Measurements from ENCODE around the gene ACSS1.
A peak's percentile ranks its signal among the peaks of the same experiment; 100 is the strongest.

ACSS1 gene

DNA sequence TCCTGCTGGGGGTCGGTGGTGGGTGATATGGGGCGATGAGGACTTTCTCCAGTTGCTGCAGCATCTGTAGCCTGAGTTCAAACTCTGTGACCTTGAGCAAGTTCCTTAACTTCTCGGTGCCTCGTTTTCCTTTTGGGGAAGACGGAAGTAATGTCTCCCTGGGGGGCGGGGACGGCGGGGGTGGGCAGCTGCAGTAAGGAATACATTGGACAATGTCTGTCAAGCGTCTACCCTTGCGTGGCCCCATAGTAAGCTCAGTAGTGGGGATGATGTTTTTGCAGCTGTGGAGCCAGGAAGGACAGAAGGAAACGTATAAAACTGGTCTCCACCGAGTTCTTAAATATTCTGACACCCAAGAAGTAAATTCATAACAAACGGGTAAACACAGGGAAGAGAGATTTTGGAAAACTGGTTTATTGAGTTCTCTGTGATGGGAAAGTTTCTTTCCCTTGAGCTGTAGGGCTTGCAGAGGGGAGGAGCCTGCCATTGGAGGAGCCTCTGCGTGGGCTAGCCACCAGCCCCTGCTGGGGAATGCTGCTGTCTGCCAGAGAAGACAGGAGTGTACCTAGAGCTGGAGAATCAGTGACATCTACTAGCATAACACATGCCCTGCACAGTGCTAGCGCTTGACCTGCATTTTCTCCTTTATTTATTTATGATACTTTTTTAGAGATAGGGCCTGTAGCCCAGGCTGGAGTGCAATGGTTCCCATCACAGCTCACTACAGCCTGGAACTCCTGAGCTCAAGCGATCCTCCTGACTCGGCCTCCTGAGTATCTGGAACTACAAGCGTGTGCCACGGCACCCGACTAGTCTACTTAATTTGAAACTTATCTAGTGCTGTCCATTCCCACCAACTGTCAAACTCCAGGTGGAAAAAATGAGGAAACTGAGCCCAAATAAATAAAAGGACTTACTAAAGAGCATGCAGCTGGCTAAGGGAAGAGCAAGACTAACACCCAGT lies 1.2 kb upstream of the ACSS1 start:
- no peak for DNase-seq (ENCODE audit: low spot score)

DNA sequence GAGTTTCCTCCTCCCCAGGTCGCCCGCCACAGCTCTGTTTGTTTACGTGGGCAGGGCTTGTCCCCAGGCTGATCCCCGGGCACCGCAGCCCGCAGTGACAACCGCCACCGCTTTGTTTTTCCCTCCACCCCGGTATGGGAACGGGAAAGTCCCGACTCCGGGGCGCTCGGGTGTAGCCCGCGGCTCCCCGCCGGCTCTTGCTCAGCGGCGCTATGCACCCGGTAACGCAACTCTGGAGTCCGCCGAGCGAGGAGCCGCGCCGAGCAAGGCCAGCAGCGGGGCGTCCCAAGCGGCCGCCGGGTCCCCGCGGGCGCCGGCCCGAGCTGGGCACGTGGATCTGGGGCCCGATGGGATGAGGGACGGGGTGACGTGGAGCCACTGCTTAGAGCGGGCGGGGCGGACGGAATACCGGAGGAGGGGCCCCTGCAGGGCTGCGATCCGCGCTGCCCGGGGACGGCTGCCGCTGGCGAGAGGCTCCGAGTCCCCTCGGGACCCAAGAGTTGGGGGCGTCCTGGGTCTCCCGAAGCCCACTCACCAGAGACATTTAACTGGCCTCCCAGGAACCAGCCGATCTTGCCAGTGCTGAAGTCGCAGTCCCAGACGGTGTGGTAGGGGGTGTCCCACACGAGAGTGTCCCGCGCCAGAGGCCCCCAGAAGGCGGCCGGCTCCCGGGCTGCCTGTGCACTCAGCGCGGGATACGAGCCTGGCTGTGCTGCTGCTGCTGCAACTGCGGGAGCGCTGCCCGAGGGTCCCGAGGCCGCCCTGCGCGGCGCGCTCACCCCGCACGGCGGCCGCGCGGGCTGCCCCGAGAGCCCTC lies 497 bp downstream of the ACSS1 start:
- peak; percentile 85 for DNase-seq (ENCODE audit: low spot score)

DNA sequence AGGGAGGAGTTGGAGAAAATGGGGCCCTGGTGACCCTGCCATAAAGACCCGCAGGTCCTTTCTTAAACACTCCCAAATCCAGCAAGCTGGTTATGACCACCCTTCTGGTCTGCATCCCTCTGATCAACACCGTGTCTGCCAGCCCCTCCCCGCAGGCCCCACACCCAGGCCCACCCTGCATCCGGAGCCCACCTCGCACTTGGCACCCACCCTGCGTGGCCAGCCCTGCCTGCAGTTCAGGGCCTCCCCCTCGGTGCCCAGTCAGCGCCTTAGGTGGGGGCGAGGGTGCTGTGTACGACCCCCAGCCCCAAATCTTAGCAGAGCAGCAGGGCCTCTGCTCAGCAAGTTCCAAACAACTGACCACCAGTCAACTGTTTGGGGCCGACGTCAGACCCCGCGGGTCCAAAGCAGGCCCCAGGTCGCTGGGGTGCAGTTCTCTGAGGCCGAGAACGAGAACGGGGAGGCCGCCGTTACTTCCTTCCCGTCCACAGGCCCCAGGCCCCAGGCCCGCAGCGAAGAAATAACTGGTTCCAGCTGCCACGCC lies 1.2 kb downstream of the ACSS1 start:
- no peak for DNase-seq (ENCODE audit: low spot score)

DNA sequence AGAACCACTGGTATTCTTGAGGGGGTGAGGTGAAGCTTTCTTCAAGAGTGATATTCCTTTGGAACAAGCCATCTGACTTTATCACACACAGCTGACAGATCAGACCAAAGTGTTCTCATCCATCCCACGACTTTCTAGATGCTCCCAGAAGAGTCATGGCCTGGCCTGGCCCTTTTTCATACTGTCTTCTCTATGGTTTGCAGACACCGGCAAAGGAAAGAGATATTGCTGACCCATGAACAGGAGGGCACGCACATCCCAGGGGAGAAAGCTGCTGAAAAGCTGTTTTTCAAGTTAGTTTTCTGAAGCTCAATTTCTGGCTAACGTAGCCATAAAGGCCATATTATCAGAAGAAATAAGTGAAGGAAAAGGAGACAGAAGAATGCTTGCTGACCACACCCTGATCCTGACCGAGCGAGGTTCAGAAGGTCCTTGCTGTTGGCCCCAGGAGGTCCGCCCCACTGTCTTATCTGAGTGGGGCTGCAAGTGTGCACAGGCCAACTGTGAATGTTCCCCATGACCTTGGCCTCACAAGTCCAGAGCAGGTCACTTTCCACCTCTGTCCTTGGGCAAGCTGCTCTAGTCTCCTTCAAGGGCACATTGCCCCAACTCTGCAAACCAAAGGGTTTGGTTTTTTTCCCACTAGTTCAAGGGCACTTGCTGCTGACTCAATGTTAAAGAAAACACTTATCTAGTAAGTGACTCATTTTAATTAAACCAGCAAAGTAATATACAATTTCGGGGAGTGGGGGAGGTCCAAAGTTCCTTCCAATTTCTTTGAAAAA lies 2.0 kb downstream of the ACSS1 start:
- no peak for DNase-seq (ENCODE audit: low spot score)

DNA sequence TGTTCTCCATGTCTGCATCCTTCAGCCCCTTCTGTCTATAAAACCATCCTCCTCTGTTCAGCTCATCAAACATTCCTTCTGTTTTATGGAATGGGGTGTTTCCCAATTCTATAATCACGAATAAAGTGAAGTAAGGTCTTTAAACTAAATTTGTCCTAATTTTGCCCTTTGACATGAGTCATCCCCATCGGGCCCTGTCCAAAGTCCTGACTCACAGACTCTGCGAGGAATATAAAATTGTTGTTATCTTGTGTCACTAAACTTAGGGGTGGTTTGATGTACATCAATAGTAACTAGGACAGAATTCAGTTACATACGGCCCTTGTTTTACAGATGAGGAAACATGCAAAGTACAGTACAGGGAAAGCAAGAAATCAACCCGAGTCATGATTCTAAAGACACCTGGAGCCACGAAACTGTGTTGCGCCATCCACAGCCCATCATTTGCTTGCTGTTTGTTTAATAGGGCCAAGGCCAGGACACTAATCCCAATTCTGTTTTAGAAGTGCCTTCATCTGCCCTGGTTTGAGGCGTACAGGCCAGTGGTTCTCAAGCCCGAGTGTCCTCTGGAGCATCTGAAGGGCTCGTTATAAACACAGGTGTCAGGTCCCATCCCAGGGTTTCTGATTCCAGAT lies 2.8 kb downstream of the ACSS1 start:
- no peak for DNase-seq (ENCODE audit: low spot score)

DNA sequence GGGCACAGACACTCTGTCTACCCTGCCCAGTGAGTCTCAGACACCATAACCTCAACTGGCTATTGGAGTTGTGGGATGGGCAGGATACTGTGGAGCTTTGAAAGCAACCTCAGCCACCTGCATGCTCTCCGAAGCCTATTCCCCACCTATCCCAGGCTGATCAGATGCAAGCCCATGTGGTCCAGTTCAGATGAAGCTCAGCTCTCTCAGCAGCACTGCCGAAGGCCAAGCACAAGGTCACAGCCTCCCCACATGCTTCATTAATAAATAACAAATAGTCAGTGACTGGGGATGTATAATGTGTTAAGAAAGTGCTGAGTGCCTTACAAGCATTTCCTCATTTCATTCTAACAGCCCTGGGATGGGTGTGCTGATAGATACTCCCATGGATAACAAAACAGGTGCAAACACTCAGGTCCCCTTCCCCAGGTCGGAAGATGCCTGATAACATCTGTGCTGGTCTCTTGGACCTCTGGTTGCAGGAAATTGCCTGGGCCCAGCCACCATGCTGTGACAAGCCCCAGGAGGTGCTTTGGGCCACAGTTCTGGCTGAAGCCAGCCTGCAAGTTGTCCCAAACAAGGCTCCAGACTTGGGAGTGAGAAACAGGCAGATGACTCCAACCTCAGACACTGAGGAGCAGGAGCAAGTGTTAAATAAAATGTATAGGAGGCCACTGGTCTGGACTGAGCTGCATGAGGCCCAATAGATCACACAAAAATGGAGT lies 3.7 kb downstream of the ACSS1 start:
- DNase-seq (ENCODE audit: low spot score): no peak

DNA sequence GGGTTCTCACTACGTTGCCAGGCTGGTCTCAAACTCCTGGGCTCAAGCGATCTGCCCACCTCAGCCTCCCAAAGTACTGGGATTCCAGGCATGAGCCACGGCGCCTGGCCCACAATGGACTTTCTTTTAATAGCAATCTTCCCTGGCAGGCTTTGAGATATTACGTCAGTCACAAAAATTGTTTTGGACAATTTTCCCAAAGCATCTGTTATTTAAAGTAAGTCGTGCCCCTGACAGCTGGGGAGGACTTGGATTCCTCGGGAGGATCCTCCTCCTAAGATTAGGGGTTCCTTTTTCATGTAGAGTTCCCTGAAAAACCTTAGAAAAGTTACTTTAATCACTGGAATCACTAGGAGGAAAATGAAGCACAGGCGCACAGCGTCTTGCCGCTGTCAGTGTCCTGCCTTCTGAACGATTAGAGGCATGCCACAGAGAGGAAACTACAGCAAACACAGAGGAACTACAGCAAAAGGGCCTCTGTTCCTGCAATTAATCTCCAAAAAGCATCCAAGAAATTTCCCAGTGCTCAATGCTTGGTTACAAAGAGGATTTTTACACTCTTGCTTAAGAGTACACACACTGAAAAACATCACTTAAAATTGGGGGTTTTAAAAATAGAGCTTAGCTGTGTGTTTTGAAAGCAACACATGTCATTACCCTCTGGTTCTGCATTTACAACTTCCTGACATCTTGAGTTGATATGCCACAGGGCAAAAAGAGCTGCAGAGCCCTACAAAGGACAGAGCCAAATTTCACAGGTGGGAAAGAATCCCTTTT lies 4.5 kb downstream of the ACSS1 start:
- DNase-seq (ENCODE audit: low spot score): no peak

DNA sequence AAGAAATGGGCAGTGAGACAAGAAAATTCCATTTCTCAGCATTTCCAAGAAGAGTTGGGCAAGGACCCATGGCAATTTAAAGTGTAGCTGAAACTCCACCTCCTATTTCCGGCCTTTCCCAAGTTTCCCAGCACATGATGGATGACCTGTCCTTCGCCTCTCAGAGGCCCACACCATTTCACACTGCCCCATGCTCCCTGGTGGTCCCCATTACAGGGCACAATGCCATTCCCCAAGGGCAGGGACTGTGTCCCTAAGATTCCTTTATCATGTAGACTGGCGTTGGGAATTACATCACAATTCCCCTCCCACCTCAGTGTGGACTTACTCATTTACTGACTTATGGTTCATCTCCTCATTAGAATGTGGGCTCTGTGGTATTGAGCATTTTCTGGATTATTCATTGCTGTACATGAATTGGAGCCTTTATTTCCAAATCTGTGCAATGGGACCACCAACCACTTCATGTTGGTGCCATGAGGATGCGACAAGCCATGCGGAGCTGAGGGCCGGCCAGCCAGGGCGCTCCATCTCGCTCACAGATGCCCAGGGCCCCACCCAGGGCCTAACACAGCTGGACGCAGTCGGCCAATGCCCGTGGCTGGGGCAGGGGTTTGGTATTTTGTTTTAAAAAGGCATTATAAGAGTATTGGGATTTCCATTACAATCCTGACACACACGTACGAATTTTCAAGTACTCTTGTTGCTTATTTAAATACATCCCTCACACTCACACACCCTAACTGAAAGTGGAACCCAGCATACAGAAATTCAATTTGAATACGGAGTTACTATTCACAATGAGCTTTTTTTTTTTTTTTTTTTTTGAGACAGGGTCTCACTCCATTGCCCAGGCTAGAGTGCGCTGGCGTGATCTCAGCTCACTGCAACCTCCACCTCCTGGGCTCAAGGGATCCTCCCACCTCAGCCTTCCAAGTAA lies 5.4 kb downstream of the ACSS1 start:
- DNase-seq (ENCODE audit: low spot score): no peak

DNA sequence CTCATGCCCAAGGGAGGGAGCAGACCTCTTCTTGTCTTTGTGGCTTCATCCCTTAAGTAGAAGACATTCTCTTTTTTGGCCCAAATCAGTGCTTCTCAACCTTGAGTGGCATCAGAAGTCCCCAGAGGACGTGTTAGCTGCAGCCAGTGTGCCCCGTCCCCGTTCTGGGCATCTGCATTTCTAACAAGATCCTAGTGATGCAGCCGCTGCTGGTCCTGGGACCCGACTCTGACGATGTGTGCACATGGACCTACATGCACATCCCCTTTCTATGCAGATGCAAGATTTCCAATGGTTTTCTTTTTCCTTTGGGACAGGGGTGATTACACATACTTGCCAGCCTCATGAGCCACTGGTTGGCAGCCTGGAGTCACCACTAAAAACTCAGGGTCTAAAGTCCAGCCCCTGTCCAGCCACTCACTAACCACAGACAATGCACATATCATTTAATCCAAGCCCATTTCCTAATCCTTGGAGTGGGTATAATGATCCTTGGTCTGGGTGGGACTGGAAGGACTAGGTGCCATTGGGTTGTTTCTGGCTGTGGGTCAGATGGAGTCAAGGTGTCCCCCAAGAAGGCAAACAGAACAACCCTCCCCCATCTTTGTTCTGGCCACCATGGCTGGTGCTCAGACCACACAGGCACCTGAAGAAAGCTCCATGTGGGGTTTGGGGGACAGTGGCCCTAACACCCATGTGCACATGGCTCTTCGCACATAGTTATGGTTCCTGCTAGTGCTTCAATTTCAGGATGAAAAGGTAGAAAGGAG lies 6.4 kb downstream of the ACSS1 start:
- DNase-seq (ENCODE audit: low spot score): no peak

DNA sequence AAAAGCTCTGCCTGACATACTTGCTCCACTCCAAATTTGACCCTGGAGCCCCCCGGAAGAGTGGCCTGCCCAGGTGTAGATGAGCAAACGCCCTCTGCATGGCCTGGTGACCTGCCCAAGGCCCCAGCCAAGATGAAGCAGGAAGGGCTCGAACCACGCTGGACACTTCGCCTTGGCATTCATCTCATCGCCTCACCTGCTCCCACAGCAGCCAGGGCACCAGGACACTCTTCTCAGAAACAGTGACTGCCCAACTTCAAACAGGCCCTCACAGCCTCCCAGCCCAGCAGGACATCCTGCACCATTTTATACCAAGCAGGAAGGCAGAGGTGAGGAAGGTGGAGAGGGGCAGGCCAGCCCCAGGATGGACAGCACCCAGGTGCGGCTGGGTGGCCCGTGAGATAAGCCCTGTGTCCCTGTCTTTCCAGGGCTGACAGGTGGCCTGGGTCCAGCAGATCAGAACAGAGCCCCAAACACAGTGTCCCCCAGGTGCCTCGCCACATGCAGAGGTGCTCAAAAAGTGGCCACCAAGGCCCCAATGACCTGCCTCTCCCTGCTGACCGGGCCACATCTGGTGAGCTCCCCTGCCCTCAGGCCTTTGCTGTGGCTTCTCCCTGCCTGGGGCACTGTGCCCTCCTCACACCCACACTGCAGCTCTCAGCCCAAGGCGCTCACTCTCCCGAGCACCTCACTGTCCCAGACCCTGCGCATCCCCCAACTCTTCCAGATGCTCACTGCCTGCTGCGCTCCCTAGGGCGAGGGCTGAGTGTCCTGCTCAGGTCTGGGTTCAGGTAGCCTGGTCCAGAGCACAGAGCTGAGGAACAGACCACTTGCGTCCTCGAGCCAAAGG lies 7.2 kb downstream of the ACSS1 start:
- no peak for DNase-seq (ENCODE audit: low spot score)

DNA sequence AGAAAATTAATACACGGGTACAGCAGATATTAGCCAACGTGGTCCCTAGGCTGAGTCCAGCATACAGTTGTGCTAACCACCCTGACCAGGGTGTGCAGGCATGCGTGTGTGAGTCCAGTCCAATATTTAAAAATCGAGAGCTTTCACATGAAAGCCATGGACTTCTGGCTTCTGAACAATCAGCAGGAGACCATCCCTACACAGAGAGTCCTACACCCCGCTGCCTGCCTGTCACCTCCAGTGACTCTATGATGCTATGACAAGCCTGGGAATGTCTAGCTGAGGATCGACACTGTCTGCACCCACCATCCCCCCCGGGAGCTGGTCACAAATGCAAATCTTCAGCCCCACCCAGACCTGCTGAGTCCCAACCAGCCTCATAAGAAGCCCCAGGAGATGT lies 7.9 kb downstream of the ACSS1 start:
- DNase-seq (ENCODE audit: low spot score): no peak

DNA sequence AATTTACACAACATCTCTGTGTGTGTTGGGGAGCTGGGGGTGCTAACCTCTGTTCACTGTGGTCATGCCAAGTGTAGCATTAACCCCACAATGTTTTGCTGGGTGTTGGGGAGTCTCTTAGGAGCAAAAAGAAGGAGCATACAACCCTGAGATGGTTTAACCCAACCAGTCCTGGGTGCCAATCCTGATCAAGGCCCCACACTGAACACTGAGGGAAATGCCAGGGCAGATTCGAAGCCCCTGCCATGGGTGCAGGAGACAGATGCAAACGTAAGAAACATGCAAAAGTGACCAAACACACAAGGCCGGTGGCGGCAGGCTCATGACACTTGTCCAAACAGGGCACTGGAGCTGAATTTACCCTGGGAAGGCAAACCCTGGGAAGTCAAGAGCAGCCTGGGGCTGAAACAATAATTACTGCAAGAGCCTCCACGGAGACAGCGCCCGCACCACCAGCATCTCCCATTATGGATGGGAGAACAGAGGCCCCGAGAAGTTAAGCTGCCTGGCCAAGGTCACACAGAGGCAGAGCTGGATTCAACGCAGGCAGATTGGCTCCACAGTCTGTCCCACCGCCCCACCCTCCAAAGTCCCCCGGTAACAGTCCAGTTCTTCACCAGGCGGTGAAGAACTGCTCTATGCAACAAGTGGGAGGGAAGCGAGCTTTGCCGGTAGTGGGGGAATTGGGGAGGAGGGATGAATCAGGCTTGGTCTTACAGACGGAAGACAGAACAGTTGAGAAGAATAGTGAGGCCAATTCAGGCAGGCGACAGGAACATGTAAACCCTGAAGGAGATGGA lies 8.5 kb downstream of the ACSS1 start:
- no peak for DNase-seq (ENCODE audit: low spot score)

DNA sequence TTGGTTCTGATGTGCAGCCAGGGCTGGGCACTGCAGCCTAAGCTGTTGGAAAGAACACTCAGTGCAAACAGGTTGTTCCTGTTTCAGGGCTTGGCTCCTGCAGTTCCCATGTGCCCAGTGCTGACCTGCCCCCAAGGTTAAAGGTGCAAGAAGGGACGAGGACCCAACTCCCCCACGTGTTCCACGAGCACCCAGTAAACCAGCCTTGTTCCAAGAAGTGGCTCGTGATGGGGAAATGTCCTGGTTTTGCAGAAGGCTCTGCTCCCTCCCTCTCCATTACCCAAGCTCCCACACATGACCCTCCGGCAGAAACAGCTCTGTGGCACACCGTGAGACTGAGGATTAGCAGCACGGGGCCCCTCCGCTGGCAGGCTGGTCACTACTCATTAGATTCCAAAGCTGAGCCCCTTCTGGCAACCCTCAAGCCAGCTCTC lies 9.4 kb downstream of the ACSS1 start:
- DNase-seq (ENCODE audit: low spot score): no peak

DNA sequence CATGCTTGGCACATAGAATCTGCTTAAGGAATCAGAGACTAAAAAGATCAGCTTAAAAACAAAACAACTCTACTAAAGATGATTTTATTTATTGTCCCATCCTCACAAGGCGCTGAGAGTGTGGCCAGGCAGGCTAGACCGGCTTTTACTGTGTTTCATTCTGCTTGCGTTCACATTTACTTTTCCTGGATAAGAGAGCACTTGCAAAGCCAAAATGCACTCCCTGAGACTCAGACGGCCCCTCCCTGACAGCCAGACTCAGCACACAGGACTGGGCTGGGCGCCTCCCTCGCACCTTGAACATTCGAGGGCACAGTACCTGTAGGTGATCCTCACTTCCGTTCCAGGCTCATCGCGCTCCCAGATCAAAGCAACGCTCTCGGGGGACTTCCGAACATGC lies 10.2 kb downstream of the ACSS1 start:
- DNase-seq (ENCODE audit: low spot score): no peak

DNA sequence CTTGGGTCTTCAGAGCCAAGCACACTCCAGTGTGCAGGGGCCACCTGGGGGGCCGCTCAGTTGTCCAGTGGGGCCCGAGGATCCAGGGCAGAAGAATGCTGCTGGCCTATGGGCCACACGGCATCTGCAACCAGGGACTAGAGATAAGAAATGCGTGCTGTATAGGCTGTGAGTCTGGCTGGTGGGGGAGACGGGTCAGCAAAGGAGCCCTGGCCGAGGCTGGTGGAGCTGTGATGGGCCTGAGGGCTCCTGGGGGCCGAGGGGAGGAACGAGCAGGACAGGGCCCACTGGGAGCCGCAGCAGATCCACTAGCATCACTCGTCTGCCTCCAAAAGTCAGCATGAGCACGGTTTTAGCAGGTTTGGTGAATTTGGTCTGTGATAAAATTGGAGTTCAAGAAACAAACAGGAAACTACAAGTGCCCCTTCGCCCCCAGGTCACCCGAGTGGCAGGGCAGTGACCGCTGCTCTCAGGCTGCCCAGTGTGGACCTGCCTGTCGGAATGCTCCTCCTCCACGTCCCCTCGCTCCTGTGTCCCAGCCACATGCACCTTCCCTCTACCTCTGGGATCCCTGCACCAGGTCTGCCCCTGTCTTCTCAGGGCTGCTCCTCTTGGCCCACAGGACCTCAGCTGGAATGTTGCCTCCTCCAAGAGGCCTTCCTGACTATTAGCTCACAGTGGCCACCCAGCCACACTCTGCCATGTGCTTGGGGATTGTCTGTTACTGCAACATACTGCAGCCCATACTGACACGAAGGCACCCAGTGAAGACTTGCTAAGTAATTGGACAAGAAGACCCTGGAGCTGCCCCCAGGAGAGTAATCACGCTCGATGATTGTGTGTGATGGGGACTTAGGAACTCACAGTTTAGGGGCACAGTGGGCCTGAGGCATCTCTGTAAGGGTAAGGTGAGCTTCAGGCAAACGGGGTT lies 10.9 kb downstream of the ACSS1 start:
- DNase-seq (ENCODE audit: low spot score): no peak

All from globus pallidus (tissue), 1 donor.